ENCODE results near the gene IGFL4.

DNA sequence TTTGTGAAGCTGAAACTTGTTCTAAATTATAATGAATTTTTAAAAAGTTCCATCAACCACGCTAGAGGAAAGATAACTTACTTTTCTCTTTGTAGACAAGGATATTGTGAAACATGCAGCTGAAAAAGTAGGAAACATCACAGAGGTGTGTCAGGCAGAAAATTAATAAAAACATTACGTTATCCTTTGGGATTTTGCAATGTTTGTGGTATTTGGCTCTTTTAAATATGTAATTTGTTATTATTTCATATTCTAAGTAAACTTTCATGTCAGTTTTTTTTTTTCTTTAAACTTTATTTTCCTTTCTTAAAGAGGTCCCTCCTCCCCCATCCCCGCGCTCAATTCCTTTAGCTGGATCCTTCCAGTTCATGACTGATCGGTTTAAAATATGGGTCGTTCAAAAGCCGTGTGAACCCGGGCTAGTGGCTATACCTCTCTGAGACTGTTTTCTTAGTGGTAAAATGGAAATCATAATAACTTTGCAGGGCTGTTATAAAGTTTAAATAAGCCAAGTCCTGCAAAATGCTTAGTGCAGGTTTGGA, 46.3 kb downstream of the IGFL4 start:
- TF ChIP-seq, protein P1, sequence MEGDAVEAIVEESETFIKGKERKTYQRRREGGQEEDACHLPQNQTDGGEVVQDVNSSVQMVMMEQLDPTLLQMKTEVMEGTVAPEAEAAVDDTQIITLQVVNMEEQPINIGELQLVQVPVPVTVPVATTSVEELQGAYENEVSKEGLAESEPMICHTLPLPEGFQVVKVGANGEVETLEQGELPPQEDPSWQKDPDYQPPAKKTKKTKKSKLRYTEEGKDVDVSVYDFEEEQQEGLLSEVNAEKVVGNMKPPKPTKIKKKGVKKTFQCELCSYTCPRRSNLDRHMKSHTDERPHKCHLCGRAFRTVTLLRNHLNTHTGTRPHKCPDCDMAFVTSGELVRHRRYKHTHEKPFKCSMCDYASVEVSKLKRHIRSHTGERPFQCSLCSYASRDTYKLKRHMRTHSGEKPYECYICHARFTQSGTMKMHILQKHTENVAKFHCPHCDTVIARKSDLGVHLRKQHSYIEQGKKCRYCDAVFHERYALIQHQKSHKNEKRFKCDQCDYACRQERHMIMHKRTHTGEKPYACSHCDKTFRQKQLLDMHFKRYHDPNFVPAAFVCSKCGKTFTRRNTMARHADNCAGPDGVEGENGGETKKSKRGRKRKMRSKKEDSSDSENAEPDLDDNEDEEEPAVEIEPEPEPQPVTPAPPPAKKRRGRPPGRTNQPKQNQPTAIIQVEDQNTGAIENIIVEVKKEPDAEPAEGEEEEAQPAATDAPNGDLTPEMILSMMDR (IDR thresholded peaks at IDR 0.05): no peak
- TF ChIP-seq POLR2A (IDR thresholded peaks at IDR 0.05): no peak

All from breast epithelium (tissue), 3 donors.